ENCODE data around the gene CALD1.
"Not testable (repeated sequence)": the region's sequence is repeated elsewhere in the genome, so short reads cannot be mapped to it uniquely, and the experiment has no call there.

CALD1 gene

DNA sequence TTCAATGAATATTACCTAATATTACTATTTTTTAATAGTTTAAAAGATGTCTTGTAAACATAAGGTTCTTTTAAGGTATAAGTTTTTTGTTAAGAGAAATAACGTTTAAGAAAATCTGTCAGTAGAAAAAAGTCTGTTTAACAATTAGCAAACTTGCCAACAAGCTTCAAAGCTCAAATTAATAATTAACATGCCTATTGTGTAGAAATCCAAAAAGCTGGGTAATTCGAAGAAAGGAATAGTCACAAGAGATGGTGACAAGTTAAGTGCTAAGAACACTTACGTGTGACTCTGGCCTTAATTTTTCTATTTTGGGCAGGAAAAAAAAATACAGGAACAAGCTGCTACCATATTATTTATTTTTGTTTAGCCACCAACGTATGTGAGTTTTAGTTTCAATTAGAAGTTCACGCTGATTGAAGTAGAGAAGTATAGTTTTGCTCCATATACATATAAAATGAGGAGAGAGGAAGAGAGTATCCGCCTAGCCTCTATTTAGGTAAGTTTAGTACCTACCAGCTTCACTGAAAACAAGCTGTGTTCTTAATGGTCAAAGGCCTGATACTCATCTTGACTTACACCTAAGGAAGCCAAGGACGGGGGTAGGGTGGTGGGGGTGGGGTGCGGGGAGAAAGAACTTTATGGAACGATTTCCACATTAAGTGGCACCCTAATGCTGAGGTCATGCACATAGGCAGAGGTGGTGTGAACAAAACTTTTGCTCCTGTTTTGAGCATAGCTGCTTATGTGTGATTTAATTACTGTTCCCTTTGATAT, 163.4 kb downstream of the CALD1 start:
- no peak for DNase-seq (ENCODE audit: low read depth in 1 of 2, low spot score in 1 of 2)

DNA sequence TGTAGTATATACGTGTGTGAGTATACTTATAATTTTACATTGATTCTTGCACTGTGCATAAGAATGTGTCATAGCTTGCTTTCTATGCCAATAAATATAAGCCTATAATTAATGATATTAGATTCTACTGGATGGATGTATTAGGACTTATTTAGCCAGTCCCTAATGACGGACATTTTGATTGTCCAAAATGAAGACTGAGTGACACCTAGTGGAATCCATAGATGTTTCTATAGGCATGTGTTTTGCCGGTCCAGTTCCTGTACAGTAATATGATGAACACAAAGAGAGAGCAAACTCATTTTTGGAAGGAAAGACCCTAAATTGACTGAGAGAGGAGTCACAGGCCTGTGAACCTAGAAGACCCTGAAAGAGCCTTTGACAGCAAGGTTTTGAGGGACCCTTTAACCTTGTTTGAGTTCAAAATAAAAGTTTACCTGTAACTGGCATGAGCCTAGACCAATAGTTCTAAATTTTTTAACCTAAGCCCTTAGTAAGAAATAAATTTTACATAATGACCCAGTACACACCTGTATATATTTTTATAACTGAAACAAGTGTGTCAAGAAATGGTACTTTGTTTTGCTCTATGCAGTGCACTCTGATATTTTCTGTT, 164.5 kb downstream of the CALD1 start:
- no peak for DNase-seq (ENCODE audit: low read depth in 1 of 2, low spot score in 1 of 2)

DNA sequence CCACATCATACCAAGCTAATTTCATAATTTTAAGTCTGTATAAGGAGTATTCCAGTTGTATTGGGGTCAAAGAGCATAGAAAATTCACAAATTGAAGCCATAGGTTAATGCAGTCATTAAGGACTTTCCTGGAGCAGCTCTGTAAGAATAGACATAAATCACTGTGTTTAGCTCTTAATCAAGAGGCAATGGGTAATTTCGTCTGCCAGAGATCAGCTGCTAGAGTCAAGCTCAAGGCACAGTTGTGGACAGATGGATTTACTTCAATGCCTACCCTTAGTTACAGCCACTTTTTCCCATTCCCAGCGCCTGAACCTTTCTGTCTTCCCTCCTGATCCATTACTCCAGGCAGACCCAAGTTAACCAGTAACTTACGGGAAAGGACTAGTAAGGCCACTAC, 166.3 kb downstream of the CALD1 start:
- DNase-seq (ENCODE audit: low read depth in 1 of 2, low spot score in 1 of 2): no peak

DNA sequence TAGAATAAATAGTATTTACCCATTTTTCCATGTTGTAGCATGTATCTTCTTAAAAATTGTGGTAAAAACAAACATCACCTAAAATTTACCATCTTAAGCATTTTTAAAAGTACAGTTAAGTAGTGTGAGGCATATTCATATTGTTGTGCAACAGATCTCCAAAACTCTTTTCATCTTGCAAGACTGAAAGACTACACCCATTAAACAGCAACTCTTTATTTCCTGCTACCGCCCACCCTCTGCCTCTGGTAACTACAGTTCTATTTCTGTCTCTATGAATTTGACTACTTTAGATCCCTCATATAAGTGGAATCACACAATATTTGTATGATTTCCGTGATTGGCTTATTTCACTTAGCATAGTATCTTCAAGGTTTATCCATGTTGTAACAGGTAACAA, 166.8 kb downstream of the CALD1 start:
- no peak for DNase-seq (ENCODE audit: low read depth in 1 of 2, low spot score in 1 of 2)

DNA sequence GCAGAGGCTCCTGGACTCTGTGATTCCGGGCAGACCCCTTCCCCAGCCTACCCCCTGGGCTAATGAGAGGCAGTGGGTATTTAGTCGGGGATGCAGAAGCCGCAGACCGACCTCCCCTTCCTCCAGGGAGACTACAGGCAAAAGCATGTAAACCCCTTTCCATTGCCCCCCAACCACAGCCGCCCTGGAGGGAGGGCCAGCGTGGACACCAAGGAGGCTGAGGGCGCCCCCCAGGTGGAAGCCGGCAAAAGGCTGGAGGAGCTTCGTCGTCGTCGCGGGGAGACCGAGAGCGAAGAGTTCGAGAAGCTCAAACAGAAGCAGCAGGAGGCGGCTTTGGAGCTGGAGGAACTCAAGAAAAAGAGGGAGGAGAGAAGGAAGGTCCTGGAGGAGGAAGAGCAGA, 167.9 kb downstream of the CALD1 start:
- DNase-seq (ENCODE audit: low read depth in 1 of 2, low spot score in 1 of 2): no peak

- DNase-seq (ENCODE audit: low read depth in 1 of 2, low spot score in 1 of 2): no peak
Observed at GRCh38 chr7:134947831-134948230, 168.4 kb downstream of the CALD1 start.

DNA sequence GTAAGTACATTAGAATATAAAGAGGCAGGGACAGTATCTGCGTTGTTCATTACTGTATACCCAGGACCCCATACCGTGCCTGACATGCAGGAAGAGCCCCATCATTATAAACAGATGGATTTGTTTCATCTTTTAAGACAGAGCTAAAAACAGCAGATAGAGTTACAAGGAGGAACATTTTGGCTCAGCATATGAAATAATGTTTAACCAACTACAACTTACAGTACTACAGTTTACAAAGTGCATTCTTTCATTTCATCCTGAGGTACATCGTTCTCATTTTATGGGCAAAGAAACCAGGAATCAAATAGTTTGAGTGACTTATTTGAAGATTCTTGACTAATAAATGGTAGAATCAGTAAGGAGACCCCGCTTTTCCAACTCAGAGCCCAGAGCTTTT, 168.8 kb downstream of the CALD1 start:
- DNase-seq (ENCODE audit: low read depth in 1 of 2, low spot score in 1 of 2): no peak

- DNase-seq (ENCODE audit: low read depth in 1 of 2, low spot score in 1 of 2): no peak
Observed at GRCh38 chr7:134948736-134949135, 169.3 kb downstream of the CALD1 start.

- no peak for DNase-seq (ENCODE audit: low read depth in 1 of 2, low spot score in 1 of 2)
Observed at GRCh38 chr7:134949171-134949570, 169.7 kb downstream of the CALD1 start.

DNA sequence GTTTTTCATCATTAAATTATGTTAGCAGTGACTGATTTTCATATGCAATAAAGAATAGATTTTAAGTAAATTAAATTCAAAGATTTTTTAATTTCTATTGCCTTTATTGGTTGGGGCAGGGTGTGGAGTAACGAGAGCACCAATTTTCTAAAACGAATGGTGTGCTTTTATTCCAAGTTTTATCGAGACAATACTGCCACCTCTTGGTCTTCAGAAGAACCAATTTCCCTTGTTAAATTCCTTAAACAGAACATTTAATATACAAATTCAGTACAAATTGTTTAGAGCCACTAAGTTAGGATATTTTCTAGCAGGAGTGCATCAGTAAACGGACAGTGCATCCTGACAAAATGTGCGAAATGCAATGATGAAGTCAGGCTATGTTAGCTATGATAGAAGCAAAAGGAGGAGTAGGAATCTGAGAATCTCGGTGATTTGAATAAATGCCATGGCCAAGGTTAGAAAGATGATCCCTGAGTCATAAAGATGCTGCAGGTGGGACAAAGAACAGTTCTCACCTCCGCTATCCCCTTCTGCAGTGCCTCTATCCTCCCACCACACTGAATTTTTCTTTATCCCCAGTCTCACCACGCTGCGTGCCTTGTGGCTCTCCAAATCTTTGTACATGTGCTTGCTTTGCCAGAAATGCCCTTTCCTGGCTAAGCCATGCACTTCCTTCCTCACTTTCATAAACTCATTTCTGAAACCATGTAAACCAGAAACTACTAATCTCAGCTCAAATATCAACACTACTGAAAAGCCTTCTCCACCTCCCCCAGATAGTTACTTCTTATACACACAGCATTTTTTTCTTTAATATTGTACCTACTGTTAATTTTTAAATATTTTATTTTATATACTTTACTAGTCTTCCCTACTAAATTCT, 175.0 kb downstream of the CALD1 start:
- DNase-seq (ENCODE audit: low read depth in 1 of 2, low spot score in 1 of 2): no peak

DNA sequence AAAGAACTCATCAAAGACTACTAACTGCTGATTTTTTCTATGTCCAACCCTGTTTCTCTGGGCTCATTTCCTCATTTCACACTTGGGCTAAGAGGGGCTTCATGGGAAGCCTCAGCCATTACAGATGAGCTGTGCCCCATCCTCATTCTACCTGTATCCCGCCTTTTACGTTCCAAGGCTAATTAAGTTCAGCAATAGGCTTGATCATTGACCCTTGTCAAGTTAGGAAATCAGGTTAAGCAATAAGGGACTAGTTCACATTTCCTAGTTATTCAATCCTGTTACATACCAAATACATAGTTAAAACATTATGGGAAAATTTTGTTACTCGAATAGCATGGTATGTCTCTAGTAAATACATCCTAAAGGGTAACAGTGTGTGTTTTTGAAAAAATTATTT, 177.6 kb downstream of the CALD1 start:
- DNase-seq (ENCODE audit: low read depth in 1 of 2, low spot score in 1 of 2): no peak

DNA sequence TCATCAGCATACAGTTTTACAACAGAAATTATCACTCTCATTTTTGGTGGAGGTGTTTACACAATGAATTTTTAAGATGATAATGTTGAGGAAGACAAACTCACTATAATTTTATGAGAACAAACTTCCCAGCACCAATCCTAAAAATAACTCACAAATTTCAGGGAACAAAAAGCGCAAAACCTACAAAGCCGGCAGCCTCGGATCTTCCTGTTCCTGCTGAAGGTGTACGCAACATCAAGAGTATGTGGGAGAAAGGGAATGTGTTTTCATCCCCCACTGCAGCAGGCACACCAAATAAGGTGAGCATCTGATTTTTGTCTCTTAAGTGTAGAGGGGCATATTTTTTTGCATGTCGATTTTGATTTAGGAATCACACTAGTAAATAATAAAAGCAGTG, 180.4 kb downstream of the CALD1 start:
- no peak for DNase-seq (ENCODE audit: low read depth in 1 of 2, low spot score in 1 of 2)

- no peak for DNase-seq (ENCODE audit: low read depth in 1 of 2, low spot score in 1 of 2)
Observed at GRCh38 chr7:134962270-134962780, 182.9 kb downstream of the CALD1 start.

DNA sequence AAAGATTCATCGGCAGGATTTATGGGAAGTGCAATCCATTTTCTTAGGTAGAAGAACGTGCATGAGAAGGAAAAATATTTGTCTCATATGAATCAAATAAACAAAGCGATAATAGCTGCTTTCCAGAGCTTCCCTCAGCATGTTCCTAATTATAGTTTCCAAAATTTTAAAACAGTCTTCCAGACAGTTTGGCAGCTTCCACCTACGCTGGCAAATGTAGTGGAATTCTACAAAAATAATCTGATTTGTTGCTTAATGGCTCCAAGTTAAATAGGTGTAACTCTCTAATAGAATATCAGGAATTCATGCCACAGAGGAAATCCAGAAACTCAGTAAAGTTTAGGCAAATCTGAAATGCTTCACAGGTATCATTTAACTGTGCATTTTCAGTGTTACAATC, 183.6 kb downstream of the CALD1 start:
- DNase-seq (ENCODE audit: low read depth in 1 of 2, low spot score in 1 of 2): no peak

DNA sequence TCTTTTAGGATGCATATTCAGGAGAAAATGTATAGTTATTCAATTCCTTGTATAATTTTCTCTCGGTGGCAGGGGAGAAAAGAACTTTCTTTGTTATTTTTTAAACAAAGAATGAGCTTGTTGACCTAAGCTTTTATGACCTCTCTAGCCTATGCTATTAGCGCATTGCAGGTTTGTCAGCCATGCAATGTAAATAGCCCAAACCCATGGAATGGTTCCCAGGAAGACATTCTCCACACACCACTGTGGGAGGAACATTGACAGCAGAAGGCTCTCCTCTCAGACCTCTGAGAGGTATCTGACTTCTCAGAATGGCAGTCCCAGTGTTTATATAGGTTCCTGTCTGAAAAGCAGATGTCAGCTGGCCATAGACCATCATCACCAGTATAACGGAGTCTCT, 187.3 kb downstream of the CALD1 start:
- DNase-seq (ENCODE audit: low read depth in 1 of 2, low spot score in 1 of 2): no peak

GRCh38 chr7:134968110-134968509, 188.7 kb downstream of the CALD1 start:
- no peak for DNase-seq (ENCODE audit: low read depth in 1 of 2, low spot score in 1 of 2)

DNA sequence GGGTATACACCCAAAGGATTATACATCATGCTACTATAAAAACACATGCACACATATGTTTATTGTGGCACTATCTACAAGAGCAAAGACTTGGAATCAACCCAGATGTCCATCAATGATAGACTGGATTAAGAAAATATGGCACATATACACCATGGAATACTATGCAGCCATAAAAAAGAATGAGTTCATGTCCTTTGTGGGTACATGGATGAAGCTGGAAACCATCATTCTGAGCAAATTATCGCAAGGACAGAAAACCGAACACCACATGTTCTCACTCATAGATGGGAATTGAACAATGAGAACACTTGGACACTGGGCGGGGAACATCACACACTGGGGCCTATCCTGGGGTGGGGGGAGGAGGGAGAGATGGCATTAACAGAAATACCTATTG, 202.2 kb downstream of the CALD1 start:
- DNase-seq (ENCODE audit: low read depth in 1 of 2, low spot score in 1 of 2): not testable (repeated sequence)

- DNase-seq (ENCODE audit: low read depth in 1 of 2, low spot score in 1 of 2): no peak
Observed at GRCh38 chr7:134985894-134986362, 206.5 kb downstream of the CALD1 start.

DNA sequence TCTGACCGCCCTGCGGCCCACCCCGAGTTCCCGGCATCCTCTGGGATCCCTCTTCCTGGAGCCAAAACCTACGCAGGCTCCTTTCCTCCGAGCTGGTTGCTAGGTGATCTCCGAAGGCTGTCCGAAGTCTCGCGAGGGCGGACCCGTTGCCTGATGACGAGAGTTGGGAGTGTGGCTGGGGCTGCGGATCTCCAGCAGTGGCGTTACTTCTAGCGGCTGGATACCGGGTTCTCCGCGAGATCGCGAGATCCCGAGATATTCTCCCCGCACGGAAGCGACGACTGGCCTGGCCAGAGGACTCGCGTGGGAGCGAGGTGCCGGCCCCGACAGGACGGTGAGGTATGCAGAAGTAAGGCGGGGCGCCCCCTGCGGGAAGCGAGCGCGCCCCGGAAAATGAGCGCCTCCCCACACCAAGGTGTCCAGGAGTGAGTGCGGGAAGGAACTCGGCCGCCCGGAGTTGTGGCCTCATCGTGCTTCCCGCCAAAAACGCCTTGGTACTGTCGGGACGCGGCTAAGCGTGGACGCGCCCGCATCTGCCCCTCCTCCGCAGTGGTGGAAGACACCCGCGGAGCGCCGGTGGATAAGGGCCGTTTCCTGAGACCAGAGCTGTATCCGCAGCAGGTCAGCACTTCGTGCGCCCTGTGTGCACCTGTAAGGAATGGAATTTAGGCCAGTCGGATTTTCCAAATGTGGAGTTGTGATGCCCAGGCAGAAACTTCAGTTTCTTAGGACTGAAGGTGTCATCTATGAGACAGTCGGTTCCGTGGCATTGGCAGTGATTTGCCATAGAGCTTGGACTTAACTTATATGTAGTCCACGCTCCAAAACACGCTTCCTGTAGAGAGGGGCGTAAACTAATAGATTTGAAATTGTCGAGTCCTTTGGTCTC, 207.2 kb downstream of the CALD1 start, which contains the start of gene AGBL3:
TSS of gene AGBL3 (plus strand) at position 146 of the 889 bp plus-strand sequence. CDS start 1,426 bp downstream, outside the sequence.
- DNase-seq (ENCODE audit: low read depth in 1 of 2, low spot score in 1 of 2): peak; percentile 69 to 72

GRCh38 chr7:134988161-134988560, 208.7 kb downstream of the CALD1 start:
- no peak for DNase-seq (ENCODE audit: low read depth in 1 of 2, low spot score in 1 of 2)
